GM18907 (cell line): ENCODE measurements around the gene SFSWAP.
"Not testable (repeated sequence)": the region's sequence is repeated elsewhere in the genome, so short reads cannot be mapped to it uniquely, and the experiment has no call there.

Source experiments
- ATAC-seq: cut with Tn5 transposase; IDR thresholded peaks from one replicate; pipeline ENCODE4 v1.9.1; 2021; ENCODE audit warnings: mild to moderate bottlenecking, moderate library complexity; ENCODE audit not compliant: unreplicated experiment

SFSWAP gene

DNA sequence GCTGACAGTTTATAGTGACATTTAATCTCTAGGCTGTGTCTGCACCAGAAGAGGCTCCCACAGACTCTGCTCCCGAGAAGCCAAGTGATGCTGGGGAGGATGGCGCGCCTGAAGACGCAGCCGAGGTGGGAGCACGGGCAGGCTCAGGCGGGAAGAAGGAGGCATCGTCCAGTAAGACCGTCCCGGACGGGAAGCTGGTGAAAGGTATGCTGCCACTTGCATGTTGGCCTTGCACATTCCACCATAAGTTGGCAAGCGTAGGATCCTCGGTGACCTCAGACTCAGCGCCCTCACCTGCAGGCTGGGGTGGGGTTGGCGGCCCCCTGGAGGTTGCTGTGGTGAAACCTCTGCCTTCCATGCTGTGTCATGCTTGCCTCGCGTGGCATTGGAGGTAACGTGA, 45.6 kb downstream of the SFSWAP start:
- no peak for ATAC-seq

DNA sequence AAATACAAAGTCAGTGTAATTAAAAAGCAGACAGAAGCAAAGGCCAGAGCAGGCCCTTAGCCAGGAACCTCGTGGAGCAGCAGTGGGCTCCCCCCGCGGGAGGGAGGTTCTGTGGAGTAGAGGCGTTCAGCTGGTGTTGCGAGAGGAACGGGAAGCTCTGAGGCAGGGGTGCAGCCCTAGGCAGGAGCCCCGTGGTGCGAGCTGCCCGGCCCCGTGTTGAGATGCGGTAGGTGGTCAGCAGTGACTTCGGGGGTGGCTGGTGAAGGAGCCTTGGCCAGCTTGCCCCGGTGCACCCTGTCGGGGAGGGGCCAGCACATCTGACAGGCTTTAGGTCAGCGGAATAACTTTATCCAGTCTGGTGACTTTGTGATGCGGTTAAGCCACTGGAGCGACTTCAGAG, 46.2 kb downstream of the SFSWAP start:
- ATAC-seq, result no peak

DNA sequence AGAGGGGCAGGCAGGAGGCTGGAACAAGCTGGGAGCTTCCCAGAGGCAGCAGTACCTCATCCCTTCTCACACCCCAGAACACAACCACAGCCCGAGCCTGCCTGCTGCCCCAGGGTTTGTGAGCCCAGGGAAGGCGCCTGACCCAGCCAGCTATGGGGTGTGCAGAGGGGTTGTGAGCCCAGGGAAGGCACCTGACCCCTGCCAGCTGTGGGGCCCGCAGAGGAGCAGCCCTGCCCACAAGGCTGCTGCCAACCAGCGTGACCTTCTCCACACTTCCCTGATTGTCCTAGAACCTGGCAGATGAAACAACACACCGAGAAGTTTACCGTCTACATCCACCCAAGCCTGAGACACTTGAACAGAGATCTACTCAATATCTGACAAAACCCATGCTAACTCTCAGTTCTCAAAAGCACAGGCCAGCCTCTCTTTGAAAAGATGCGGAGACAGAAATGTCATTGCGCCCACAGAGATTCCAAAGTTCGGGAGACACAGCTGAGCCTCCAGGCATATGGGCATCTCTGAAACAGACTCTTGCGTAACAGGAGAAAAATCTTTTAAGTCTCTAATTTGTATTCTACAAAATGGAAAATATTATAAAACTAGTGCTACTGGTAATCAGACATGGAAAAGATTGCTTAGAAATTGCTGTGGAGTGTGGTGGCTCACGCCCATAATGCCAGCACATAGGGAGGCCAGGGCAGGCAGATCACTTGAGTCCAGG, 47.3 kb downstream of the SFSWAP start:
- ATAC-seq, result no peak

- ATAC-seq, result no peak
Observed at GRCh38 chr12:131759176-131759575, 48.3 kb downstream of the SFSWAP start.

DNA sequence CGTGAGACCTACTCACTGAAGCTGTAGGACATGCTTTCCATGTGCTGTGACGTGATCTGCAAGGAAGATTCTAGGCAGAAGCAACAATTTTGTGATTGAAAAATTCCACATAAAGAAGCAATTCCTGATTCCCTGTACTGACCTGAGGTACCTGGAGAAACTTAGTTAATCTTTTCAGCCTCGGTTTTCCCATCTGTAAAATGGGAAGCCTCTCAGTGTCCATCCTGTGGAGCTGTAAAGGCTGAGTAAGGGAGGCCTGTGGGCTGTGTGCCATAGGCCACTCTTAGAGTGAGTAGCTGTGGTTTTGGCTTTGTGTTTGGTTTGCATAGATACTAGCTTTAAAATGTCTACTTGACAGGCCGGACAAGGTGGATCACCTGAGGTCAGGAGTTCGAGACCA, 50.7 kb downstream of the SFSWAP start:
- ATAC-seq, result no peak

DNA sequence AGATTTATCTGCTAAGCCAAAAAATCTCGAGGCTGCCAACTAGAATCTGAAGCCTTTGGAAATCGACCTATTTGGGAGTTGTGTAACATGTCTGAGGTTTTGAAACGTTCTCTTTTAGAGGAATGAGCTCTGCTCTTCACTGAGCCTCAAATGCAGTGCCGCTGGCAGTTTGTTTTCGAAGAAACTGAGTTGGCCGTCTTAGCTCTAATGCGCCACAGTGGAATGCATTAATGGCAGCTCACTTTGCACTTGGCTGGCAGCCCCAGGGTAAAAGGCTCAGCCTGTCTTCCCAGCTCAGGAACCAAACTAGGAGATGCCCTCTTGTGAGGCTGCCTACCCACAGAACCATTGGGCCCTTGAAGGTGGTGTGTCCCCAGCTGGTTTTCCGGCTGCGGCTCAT, 53.8 kb downstream of the SFSWAP start:
- no peak for ATAC-seq

DNA sequence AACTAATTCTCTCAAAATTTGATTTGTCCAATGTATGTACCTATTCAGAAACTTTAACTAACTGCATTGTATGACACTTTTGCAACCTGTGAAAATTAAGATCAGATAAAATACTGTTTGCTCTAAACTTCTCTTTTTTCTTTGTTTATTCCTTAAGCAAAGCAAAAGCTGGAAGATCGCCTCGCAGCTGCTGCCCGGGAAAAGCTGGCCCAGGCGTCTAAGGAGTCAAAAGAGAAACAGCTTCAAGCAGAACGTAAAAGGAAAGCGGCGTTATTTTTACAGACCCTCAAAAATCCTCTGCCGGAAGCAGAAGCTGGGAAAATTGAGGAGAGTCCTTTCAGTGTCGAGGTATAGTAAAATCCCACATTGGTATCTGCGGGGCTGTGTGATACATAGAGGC, 55.1 kb downstream of the SFSWAP start:
- no peak for ATAC-seq

GRCh38 chr12:131766382-131767107, 55.7 kb downstream of the SFSWAP start:
- ATAC-seq, result peak; percentile 37

GRCh38 chr12:131770120-131770519, 59.2 kb downstream of the SFSWAP start:
- no peak for ATAC-seq

DNA sequence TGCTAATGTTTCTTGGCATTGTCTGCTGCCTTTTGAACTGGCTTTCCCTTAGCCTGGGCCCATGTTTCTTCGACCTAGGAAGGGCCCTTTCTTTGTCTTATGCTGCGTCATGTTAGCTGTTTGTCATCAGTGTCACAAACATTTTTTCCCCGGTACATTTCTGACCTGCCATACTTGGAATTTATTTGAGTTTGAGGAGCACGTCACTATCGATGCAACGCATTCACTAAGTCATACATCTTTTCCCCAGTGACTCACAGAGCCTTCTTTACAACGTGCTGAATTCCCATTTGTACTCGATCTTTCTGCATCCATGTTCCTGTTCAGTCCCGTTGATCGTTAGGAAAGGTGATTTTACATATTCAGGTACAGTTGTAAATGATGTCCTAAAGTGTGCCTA, 61.1 kb downstream of the SFSWAP start:
- ATAC-seq, result no peak

DNA sequence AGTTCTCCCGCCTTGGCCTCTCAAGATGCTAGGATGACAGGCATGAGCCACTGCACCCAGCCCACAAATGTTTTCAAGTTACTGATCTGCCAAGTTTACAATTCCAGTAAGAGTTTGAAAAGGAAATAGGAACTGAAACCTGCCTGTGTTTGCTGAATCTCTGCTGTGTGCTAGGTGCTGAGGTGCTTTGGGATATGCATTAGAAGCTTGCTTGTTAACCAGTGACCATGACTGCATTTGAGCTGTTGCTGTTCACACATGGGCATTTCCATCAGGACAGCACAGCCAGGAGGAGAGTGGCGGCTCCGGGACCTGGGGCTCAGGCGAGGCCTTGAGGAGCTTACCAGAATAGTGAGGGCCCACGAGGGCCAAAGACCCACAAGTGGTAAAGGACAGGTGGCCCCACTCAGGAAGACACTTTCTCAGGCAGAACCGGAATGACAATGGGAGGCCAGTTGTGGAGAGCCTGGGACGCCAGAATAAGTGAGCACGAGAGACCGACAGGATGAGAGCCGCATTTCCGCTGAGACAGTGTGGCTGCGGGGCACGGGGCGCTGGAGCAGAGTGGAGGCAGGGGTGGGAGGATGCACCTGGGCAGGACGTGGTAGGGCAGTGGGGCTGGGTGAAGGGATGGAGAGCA, 62.8 kb downstream of the SFSWAP start:
- peak; percentile 77 for ATAC-seq

- ATAC-seq, result no peak
Observed at GRCh38 chr12:131774576-131775391, 63.9 kb downstream of the SFSWAP start.

DNA sequence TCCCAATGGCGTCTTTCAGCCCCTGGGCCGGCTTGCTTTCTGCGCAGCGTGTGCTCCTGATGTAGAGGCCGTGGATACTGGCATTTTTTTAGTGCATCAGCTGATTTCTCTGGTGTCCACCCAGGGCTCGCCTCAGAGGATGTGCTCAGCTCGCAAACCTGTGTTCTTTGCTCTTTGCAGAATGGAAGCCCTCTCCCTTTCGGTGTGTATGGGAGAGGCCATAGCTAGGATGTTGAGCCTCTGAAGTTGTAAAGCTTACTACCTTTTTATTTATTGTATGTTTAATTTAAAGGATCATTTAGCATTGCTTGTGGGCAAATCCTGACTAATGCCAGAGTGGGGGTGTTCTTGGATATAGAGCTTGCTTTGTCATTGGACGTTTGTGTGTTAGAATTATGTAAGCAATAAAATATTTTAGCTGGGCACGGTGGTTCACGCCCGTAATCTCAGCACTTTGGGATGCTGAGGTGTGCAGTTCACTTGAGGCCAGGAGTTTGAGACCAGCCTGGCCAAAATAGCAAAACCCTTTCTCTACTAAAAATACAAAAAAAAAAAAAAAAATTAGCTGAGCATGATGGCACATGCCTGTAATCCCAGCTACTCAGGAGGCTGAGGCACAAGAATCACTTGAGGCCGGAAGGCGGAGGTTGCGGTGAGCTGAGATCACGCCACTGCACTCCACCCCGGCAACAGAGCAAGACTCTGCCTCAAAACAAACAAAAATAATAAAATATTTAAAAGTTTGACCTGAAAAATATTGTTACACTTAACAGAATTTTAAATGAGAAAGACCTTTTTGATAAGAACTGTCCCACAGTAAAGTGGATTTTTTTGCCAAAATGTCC, 64.7 kb downstream of the SFSWAP start:
- no peak for ATAC-seq

DNA sequence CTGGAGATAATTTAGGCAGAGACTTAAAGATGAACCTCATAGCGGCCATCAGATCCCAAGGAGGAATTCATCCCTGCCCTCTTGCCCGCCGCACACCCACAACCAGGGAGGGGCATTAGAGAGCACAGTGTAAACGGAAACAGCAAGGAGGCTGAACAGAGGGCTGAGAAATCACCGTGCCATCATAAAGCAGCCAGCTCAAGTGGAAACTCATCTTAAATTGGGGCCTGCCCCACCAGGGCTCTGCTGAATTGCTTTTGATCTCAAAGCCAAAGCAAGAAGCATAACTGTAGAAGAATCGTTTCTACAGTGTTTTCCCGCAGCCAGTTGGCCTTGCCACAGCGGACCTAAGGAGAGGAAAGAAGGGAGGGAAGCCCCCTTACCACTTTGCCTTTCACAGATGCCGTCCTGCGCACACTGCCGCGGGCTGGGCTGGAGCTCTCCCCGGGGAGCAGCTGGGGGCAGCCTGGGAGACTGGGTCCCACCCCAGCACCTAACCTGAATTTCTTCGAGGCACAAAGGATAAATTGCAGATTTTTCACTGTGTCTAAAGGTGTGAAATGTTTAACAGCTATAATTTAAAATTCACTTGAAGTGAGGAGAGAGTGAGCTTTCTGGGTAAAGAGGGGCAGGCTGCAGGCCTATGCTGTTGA, 65.5 kb downstream of the SFSWAP start:
- ATAC-seq, result peak; percentile 46

DNA sequence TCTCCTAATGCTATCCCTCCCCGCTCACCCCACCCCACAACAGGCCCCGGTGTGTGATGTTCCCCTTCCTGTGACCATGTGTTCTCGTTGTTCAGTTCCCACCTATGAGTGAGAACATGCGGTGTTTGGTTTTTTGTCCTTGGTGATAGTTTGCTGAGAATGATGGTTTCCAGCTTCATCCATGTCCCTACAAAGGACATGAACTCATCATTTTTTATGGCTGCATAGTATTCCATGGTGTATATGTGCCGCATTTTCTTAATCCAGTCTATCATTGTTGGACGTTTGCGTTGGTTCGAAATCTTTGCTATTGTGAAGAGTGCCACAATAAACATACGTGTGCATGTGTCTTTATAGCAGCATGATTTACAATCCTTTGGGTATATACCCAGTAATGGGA, 66.4 kb downstream of the SFSWAP start:
- ATAC-seq, result not testable (repeated sequence)

DNA sequence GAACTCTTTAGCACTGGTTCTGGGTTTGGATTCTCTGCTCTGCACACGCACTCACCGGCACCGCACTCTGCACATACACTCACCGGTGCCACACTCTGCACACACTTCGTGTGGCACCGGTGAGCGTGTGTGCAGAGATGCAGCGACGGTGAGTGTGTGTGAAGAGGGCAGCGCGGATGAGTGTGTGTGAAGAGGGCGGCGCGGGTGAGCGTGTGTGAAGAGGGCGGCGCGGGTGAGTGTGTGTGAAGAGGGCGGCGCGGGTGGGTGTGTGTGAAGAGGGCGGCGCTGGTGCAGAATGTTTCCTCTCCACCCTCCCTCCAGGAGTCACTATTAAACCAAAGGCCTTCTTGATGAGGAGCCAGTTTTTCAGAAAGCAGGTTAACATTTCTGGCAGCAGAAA, 68.1 kb downstream of the SFSWAP start:
- no peak for ATAC-seq

- no peak for ATAC-seq
Observed at GRCh38 chr12:131782061-131782460, 71.2 kb downstream of the SFSWAP start.

DNA sequence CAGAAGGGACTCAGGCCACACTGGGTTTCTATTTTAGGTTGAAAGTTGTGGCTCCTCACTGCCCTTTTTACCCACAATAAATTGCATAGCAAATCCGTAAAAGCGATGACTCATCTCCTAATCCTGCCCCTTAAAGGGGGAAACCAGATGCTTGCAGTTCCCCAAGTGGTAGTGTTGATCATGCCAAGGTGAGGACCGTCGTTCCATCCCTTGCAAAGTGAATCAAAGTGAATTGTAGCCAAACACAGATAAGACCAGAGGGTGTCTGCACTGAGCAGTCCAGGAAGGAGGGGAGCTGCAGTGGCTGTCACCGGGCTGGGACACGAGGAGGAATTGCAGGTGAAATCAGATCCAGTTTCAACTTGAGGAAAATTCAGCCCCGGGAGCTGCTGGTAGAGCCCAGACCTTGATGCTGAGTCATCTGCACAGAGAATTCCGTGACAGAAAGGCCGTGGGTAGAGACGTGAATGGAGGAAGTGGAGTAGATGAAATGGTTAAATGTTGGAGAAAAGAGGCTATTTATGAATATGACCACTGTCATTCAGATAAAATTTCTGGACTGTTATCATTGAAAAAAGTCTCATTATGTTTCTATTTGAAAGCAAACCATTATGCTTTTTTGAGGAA, 73.1 kb downstream of the SFSWAP start:
- peak; percentile 74 for ATAC-seq
